GM04503 (cell line): ENCODE data around the gene HABP2.

Experiments
- DNase-seq: peaks from one replicate; pipeline ENCODE4 v3.0.0-alpha.2; 2012; ENCODE audit warnings: low read depth

Gene HABP2

GRCh38 chr10:113631684-113632367 lies 79.0 kb downstream of the HABP2 start:
- no peak for DNase-seq
